HG02884 (cell line): ENCODE measurements around the gene PNPLA2.

Source experiments
- ATAC-seq: cut with Tn5 transposase; IDR thresholded peaks from one replicate; pipeline ENCODE4 v1.9.1; 2021; ENCODE audit warnings: mild to moderate bottlenecking, moderate library complexity; ENCODE audit not compliant: unreplicated experiment

Gene PNPLA2

GRCh38 chr11:855796-856195 is 37.1 kb downstream of the PNPLA2 start:
- no peak for ATAC-seq

DNA sequence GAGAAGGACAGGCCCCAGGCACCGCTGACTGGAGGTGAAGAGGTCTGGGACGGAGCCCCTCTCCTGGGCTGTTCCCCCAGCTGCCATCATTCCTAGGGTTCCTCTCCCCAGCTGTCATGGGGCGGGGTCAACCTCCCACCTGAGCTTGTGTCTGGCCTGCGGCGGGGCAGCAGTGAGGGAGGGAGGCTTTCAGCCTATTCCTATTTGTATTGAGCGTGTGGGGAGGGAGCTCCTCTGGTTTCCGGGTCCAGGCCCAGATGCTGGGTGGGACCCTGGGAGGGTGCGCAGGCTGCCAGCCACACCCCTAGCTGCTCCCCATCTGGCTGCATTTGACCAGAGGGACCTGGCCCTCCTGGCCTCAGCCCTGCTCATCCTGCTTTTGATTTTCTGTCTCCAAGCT is 37.7 kb downstream of the PNPLA2 start:
- ATAC-seq: no peak

DNA sequence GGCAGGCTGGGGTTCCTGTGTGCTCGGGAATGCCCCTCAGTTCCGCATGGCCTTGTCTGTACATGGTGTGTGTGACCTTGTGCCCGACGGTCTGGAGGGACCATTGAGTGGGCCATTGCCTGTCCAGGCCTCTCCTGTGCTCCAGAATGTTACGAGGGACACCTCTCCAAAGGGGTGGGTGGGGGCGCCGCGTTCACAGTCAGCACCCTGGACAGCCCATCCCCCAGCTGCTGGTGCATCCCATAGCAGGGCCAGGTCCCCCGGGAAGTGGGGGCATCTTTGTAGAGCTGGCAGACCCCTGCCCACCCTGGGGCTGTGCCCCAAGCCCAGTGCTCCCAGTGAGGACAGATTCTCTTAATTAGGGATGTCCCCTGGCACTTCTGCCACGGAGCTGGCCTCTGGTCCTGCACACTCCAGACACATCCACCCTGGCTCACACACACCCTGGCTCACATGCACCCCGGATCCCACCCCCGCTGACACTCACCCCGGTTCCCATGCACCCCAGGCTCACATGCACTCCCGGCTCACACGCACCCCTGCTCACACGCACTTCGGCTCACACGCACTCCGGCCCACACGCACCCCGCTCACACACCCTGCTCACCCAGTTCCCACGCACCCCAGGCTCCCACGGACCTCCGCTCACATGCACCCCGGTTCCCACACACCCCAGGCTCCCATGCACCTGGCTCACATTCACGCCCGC is 39.5 kb downstream of the PNPLA2 start:
- no peak for ATAC-seq

DNA sequence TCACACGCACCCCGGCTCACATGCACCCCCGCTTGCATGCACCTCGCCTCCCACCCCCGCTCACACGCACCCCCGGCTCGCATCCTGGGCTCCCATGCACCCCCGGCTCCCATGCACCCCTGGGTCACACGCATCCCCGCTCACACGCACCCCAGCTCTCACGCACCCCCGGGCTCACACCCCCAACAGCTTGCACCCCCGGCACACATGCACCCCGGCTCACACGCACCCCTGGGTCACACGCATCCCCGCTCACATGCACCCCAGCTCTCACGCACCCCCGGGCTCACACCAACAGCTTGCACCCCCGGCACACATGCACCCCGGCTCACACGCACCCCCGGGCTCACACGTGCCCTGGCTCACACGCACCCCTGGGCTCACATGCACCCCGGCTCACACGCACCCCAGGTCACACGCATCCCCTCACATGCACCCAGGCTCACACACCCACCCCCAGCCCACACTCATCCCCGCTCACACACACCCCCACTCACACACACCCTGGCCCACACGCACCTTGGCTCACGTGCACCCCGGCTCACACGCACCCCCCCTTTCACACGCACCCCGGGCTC is 40.1 kb downstream of the PNPLA2 start:
- ATAC-seq: no peak

DNA sequence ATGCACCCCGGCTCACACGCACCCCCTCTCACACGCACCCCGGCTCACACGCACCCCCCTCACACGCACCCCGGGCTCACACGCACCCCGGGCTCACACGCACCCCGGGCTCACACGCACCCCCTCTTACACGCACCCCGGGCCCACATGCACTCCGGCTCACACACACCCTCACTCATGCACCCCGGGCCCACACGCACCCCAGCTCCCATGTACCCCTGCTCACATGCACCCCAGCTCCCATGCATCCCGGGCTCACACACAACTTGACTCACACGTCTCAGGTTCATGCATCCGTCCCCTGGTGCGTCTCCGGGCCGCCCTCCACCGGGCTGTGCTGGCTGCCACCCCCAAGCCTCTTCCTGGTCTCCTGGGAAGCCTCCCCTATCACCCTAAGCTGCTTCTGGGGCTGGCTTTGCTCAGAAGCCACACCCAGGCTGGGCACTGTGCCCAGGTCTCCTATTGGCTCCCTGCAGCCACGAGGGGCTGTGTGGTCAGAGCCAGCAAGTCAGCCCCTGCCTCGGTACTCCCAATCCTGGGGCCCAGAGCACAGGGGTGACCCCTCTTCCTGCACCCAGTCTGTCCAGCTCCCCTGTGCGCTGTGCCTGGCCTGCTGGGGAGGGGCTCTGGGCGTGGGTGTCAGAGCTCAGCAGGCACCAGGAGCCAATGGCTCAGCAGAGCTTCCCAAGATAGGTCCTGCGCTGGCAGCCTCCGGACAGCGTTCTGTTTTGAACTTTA is 40.8 kb downstream of the PNPLA2 start:
- ATAC-seq: no peak

GRCh38 chr11:860234-861104 is 41.8 kb downstream of the PNPLA2 start:
- no peak for ATAC-seq

GRCh38 chr11:861105-861479 is 42.4 kb downstream of the PNPLA2 start:
- no peak for ATAC-seq

- ATAC-seq: no peak
Observed at GRCh38 chr11:862081-862661, 43.5 kb downstream of the PNPLA2 start.

DNA sequence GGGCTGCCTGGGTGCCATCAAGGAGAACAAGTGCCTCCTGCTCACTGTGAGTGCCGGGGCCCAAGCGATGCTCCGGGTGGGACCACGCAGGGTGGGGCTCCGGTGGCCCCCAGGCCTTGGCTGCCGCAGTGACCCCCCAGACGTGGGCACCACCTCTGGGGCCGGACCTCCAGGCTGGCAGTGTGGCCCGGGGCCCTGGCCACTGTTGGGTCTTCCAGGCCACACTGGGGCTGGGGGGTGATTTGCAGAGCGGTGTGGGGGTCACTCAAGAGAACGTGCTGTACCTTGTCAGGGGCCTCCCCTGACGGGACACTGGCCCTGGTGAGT is 43.9 kb downstream of the PNPLA2 start:
- ATAC-seq: no peak

DNA sequence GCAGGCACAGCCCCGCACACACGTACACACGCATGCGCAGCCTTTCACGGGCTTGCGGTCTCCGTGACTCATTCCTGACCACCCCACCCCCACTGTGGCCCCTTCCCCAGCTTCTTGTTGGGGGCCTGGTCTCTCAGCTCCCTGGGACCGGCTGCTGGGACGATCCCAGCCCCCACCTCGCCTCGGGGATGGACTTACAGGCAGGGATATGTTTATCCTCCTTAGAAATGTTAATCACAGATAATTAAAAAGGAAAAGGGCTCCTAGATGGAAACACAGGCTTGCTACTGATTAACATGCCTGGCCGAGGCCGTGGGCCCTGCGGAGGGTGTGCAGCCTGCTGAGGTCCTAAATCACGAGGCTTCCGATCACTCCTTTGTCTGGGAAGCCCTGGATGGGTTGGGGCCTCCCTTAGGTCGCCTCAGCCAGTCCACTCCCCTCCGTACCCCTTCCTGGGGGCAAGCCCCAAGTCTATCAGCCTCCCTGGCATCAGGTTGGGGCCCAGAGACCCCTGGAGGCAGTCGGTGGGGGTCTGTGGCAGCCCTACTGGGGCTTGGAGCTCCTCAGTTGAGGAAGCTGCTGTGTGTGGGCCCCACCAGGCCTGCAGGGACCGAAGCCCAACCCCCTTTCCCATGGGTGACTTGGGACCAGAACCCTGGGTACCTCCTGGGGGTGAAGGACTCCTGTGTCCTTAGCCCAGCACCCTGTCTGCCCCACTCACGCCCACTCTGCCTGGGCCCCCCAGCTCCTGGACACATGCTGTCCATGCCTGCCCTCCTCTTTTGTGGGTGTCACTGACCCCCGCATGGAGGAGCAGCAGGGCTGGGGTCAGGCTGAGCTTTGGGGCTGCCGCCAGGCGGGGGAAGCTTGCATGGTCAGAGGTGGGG is 44.6 kb downstream of the PNPLA2 start:
- no peak for ATAC-seq

- ATAC-seq: no peak
Observed at GRCh38 chr11:863910-864827, 45.5 kb downstream of the PNPLA2 start.

DNA sequence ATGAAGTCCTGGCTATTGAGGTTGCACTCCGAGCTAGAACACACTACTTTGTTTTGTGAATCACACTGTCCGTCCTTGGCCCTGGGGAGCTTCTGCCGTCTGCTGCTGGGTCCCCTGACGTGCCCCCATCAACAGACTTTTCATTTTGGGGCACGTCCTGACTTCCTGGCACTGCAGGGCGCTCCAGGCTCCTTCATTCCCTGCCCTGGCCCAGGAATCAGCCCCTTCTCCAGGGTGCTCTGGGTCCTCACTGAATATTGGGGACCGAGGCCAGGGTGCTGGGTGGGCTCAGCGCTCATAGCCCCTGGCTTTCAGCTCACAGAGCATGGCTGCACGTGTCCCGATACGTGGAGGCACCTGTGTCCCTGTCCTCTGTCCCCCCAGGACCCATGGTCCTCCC is 46.2 kb downstream of the PNPLA2 start:
- ATAC-seq: no peak

DNA sequence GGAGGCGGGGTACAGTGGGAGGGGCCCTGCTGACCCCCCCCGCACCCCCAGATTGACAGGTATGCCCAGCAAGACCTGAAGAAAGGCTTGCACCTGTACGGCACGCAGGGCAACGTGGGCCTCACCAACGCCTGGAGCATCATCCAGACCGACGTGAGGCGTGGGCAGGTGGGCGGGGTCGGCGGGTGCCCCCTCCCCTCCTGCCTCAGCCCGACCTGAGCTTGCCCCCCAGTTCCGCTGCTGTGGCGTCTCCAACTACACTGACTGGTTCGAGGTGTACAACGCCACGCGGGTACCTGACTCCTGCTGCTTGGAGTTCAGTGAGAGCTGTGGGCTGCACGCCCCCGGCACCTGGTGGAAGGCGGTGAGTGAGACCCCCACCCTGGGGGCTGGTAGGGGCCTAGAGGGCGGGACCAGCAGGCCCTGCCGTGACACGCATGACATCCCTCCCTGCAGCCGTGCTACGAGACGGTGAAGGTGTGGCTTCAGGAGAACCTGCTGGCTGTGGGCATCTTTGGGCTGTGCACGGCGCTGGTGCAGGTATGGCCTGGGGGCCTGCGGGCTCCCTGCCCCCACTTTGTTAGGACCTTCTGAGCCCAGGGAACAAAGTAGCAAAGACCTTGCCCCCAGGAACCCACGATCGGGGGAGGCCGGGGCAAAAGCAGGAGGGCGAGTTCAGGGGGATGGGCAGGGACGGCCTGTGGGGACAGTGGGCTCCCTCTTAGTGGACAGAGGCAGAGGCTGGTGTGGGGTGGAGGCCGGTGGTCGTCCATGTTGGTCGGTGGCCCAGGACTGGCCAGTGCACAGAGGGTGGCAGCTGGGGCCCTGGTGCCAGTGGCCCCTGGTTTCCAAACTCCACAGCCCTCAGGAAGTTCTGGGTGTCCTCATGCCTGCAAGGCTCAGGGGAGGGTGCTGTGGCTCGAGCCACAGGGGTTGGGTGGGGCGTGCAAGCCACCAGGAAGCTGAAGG is 47.0 kb downstream of the PNPLA2 start:
- no peak for ATAC-seq

DNA sequence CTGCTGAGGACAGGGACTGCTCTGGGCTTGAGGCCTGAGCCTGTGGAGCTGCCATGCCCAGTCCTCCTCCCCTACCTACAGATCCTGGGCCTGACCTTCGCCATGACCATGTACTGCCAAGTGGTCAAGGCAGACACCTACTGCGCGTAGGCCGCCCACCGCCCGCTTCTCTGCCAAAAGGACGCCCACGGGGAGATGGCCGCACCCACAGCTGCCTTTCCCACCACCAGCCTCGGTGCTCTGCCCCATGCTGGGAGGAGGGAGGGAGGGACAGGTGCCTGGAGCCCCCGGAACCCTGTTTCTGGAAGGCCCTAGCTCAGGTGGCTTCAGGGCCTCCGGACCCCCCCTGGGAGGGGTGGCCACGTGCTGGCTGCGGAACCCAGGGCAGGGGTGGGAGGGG is 47.8 kb downstream of the PNPLA2 start:
- no peak for ATAC-seq

GRCh38 chr11:867856-868358 is 49.2 kb downstream of the PNPLA2 start:
- ATAC-seq: no peak

GRCh38 chr11:868394-868793 is 49.7 kb downstream of the PNPLA2 start:
- ATAC-seq: no peak

DNA sequence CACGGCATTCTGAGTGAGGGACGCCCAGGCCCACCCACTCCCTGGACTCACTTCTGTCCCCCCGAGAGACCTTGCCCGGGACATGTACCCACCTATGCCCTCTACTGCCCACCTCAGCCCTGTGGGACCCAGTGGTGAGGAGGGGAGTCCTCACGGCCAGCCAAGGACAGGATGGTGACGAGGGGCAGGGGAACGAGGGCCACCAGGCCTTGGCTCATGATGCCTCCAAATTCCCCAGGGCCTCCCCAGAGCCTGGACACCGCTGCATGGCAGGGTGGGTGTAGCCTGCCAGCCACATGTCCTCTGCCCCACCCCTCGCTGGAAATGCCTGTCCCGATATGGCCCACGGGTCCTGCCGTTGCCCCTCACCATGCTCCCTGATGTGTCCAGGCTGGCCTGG is 50.1 kb downstream of the PNPLA2 start:
- no peak for ATAC-seq
